IPS-18c (cell line): ENCODE measurements around the gene L3MBTL3.

Experiments used
- H3K4me3 ChIP-seq: 2 replicates; pipeline ENCODE4 v1.7.0; 2013; ENCODE audit warnings: low read depth, mild to moderate bottlenecking, low read length, moderate library complexity; ENCODE audit not compliant: insufficient read depth
- H3K9me3 ChIP-seq: one replicate; pipeline ENCODE4 v1.6.1; 2013; ENCODE audit warnings: mild to moderate bottlenecking, low read length, moderate library complexity; ENCODE audit not compliant: control insufficient read depth, insufficient read depth

The L3MBTL3 gene

GRCh38 chr6:130018292-130018743, at the start of gene L3MBTL3:
Gene L3MBTL3 (plus strand): TSS chr6:130018581. CDS start chr6:130042700, 24,119 bp downstream.
- Histone ChIP-seq H3K4me3 (peak within 1 kb of the TSS; percentile 74), H3K9me3 (no peaks in the 10 kb centered on the region)

GRCh38 chr6:129969064-129969463, 49.3 kb upstream of the L3MBTL3 start:
- Histone ChIP-seq H3K4me3 (no peak overlapping the region), H3K9me3 (no peaks in the 10 kb centered on the region)

GRCh38 chr6:129976110-129976509, 42.3 kb upstream of the L3MBTL3 start:
- Histone ChIP-seq H3K9me3 (no peaks in the 10 kb centered on the region), H3K4me3 (no peak overlapping the region)

- Histone ChIP-seq H3K9me3 (no peaks in the 10 kb centered on the region), H3K4me3 (no peak overlapping the region)
Observed at GRCh38 chr6:129978148-129978916, 40.0 kb upstream of the L3MBTL3 start.

- no peak overlapping the region for H3K4me3 ChIP-seq
Observed at GRCh38 chr6:129980821-129981220, 37.6 kb upstream of the L3MBTL3 start.

GRCh38 chr6:129981598-129981997, 36.8 kb upstream of the L3MBTL3 start:
- no peak overlapping the region for H3K4me3 ChIP-seq
- H3K9me3 ChIP-seq: no peaks in the 10 kb centered on the region

More at GRCh38 chr6:129980821-129981220, 37.6 kb upstream of the L3MBTL3 start:
- H3K9me3 ChIP-seq: no peaks in the 10 kb centered on the region

- H3K9me3 ChIP-seq: no peaks in the 10 kb centered on the region
- no peak overlapping the region for H3K4me3 ChIP-seq
Observed at GRCh38 chr6:129989396-129989795, 29.0 kb upstream of the L3MBTL3 start.

GRCh38 chr6:129992881-129993280, 25.5 kb upstream of the L3MBTL3 start:
- H3K9me3 ChIP-seq: no peaks in the 10 kb centered on the region

GRCh38 chr6:129994410-129994809, 24.0 kb upstream of the L3MBTL3 start:
- Histone ChIP-seq H3K9me3 (no peaks in the 10 kb centered on the region), H3K4me3 (no peak overlapping the region)

More at GRCh38 chr6:129992881-129993280, 25.5 kb upstream of the L3MBTL3 start:
- no peak overlapping the region for H3K4me3 ChIP-seq

- H3K4me3 ChIP-seq: no peak overlapping the region
- no peaks in the 10 kb centered on the region for H3K9me3 ChIP-seq
Observed at GRCh38 chr6:129996387-129996786, 22.0 kb upstream of the L3MBTL3 start.

GRCh38 chr6:130000526-130001421, 17.6 kb upstream of the L3MBTL3 start:
- Histone ChIP-seq H3K9me3 (no peaks in the 10 kb centered on the region), H3K4me3 (no peak overlapping the region)

- no peak overlapping the region for H3K4me3 ChIP-seq
- H3K9me3 ChIP-seq: peaks cover 2% of the 10 kb centered on the region
Observed at GRCh38 chr6:130008236-130008873, 10.0 kb upstream of the L3MBTL3 start.

- no peak overlapping the region for H3K4me3 ChIP-seq
Observed at GRCh38 chr6:130009146-130009545, 9.2 kb upstream of the L3MBTL3 start.

GRCh38 chr6:130010387-130010786, 8.0 kb upstream of the L3MBTL3 start:
- peaks cover 2% of the 10 kb centered on the region for H3K9me3 ChIP-seq
- no peak overlapping the region for H3K4me3 ChIP-seq

More at GRCh38 chr6:130009146-130009545, 9.2 kb upstream of the L3MBTL3 start:
- H3K9me3 ChIP-seq: peaks cover 2% of the 10 kb centered on the region

- no peak overlapping the region for H3K4me3 ChIP-seq
- H3K9me3 ChIP-seq: peaks cover 2% of the 10 kb centered on the region
Observed at GRCh38 chr6:130012728-130013127, 5.7 kb upstream of the L3MBTL3 start.

GRCh38 chr6:130018744-130019325, 454 bp downstream of the L3MBTL3 start:
- H3K4me3 ChIP-seq: peak overlapping the region; percentile 74
- no peaks in the 10 kb centered on the region for H3K9me3 ChIP-seq
